HuH-7.5 (cell line): ENCODE measurements around the gene CRYGN.

Experiments
- DNase-seq: peaks from one replicate; pipeline ENCODE4 v3.0.0; 2011; ENCODE audit warnings: low spot score

CRYGN gene

GRCh38 chr7:151438864-151439601 lies 908 bp downstream of the CRYGN start:
- no peak for DNase-seq

GRCh38 chr7:151437866-151438516 lies 1.9 kb downstream of the CRYGN start:
- no peak for DNase-seq

- DNase-seq = no peak
Observed at GRCh38 chr7:151437159-151437553, 2.8 kb downstream of the CRYGN start.

GRCh38 chr7:151436446-151437158 lies 3.3 kb downstream of the CRYGN start:
- DNase-seq = no peak

- DNase-seq = no peak
Observed at GRCh38 chr7:151435971-151436370, 4.0 kb downstream of the CRYGN start.

GRCh38 chr7:151435103-151435916 lies 4.6 kb downstream of the CRYGN start:
- no peak for DNase-seq

- DNase-seq = no peak
Observed at GRCh38 chr7:151434549-151434948, 5.4 kb downstream of the CRYGN start.

- DNase-seq = no peak
Observed at GRCh38 chr7:151433721-151434400, 6.1 kb downstream of the CRYGN start.

- DNase-seq = no peak
Observed at GRCh38 chr7:151432658-151433521, 7.1 kb downstream of the CRYGN start.

- no peak for DNase-seq
Observed at GRCh38 chr7:151431768-151432311, 8.1 kb downstream of the CRYGN start.

GRCh38 chr7:151431281-151431767 lies 8.6 kb downstream of the CRYGN start:
- no peak for DNase-seq

GRCh38 chr7:151430391-151431205 lies 9.3 kb downstream of the CRYGN start:
- no peak for DNase-seq

- no peak for DNase-seq
Observed at GRCh38 chr7:151429560-151430331, 10.2 kb downstream of the CRYGN start.

GRCh38 chr7:151429237-151429559 lies 10.7 kb downstream of the CRYGN start:
- no peak for DNase-seq

GRCh38 chr7:151428378-151429236 lies 11.3 kb downstream of the CRYGN start:
- no peak for DNase-seq

GRCh38 chr7:151427705-151428377 lies 12.1 kb downstream of the CRYGN start:
- DNase-seq = no peak
